Peyer's patch (tissue), 4 donors: Measurements from ENCODE around the gene ZYX. TPM values are rescaled to one million over a fixed set of nuclear protein-coding genes. Genes with fewer than 3 reads are reported as not detected.
A peak's percentile ranks its signal among the peaks of the same experiment; 100 is the strongest.

Experiments used
- DNase-seq, 3 donors: peaks; one replicate each; pipeline ENCODE4 v3.0.0-alpha.2; 2017 to 2019
- H3K27ac ChIP-seq, 4 donors: fragments of 200-600 bp; sonication (generic); one replicate each; pipeline ENCODE4 v1.5.1; 2016 to 2019
- H3K27me3 ChIP-seq, 2 donors: fragments of 200-600 bp; sonication (generic); one replicate each; pipeline ENCODE4 v1.5.1; 2019
- H3K36me3 ChIP-seq, 3 donors: fragments of 200-600 bp; sonication (generic); one replicate each; pipeline ENCODE4 v1.5.1; 2016 to 2019
- H3K4me1 ChIP-seq, 4 donors: fragments of 200-600 bp; sonication (generic); one replicate each; pipeline ENCODE4 v1.5.1; 2016 to 2019
- H3K4me3 ChIP-seq, 4 donors: fragments of 200-600 bp; sonication (generic); 1 replicate in 3 of 4; 2 replicates in 1 of 4; pipeline ENCODE4 v1.5.1; 2016 to 2019; ENCODE audit warnings: mild to moderate bottlenecking in 1 of 4
- H3K9me3 ChIP-seq, 4 donors: fragments of 200-600 bp; sonication (generic); one replicate each; pipeline ENCODE4 v1.5.1; 2016 to 2019; ENCODE audit warnings: mild to moderate bottlenecking in 1 of 4
- POLR2A ChIP-seq, 2 donors: fragments of 450-650 bp; IDR thresholded peaks; one replicate each; pipeline ENCODE4 v1.5.1; 2017; ENCODE audit warnings: antibody characterized with exemption in 2 of 2, mild to moderate bottlenecking in 2 of 2, moderate library complexity in 2 of 2
- total RNA-seq, 4 donors: library from RNA; depleted of rRNA; stranded (reverse); fragments of >200 nt; gene quantifications; one replicate each; pipeline ENCODE4 v1.1.0, GENCODE V29; 2016
- TF ChIP-seq, protein P1 (sequence below), 6 experiments: fragments of 450-650 bp in 4 of 6; fragments of 200-600 bp in 2 of 6; sonication (generic) in 1 of 6; IDR thresholded peaks; one replicate each; pipeline ENCODE4 v1.5.1; 2017 to 2019; ENCODE audit warnings: antibody characterized with exemption in 6 of 6, mild to moderate bottlenecking in 3 of 6, moderate library complexity in 1 of 6

Gene ZYX
- total RNA-seq, 4 donors from 2014 or later, result 47.0 to 88.0 (median 55.9) TPM

DNA sequence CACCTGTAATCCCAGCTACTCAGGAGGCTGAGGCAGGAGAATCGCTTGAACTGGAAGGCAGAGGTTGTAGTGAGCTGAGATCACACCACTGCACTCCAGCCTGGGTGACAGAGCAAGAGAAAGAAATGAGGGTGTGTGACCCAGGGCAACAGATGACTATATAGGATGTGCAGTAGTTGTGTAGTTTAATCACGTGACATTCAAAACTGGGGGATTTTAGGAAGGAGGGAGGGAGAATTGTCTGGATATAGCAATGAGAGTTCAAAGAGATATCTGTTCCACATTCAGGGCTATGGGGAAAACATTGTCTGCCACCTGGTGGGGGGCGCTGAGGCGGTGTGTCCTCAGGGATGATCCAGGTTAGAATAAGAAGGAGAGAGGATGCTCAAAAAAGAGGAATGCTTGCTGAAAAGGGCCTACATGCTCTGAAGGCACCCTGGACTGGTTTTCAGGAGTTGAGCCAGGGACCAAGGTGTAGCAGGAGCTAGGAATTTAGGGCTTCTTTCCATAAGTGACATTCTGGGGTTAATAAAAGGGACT lies 7.8 kb upstream of the ZYX start:
- DNase-seq, result no peak
- Histone ChIP-seq H3K4me1 (peaks cover 3 to 13% (median 4%) of the 10 kb centered on the region in 4 donors), H3K4me3 (no peak overlapping the region), H3K27me3 (no peaks in the 10 kb centered on the region), H3K36me3 (no peaks in the 10 kb centered on the region), H3K9me3 (no peaks in the 10 kb centered on the region), H3K27ac (no peak overlapping the region)
- no peak for TF ChIP-seq POLR2A (IDR thresholded peaks at IDR 0.05)
- TF ChIP-seq, protein P1, sequence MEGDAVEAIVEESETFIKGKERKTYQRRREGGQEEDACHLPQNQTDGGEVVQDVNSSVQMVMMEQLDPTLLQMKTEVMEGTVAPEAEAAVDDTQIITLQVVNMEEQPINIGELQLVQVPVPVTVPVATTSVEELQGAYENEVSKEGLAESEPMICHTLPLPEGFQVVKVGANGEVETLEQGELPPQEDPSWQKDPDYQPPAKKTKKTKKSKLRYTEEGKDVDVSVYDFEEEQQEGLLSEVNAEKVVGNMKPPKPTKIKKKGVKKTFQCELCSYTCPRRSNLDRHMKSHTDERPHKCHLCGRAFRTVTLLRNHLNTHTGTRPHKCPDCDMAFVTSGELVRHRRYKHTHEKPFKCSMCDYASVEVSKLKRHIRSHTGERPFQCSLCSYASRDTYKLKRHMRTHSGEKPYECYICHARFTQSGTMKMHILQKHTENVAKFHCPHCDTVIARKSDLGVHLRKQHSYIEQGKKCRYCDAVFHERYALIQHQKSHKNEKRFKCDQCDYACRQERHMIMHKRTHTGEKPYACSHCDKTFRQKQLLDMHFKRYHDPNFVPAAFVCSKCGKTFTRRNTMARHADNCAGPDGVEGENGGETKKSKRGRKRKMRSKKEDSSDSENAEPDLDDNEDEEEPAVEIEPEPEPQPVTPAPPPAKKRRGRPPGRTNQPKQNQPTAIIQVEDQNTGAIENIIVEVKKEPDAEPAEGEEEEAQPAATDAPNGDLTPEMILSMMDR (IDR thresholded peaks at IDR 0.05), result no peak

GRCh38 chr7:143374561-143374960 lies 6.6 kb upstream of the ZYX start:
- Histone ChIP-seq H3K4me1 (peaks cover 3 to 20% (median 8%) of the 10 kb centered on the region in 4 donors), H3K27me3 (no peaks in the 10 kb centered on the region), H3K4me3 (no peak overlapping the region), H3K9me3 (no peaks in the 10 kb centered on the region), H3K27ac (no peak overlapping the region), H3K36me3 (no peaks in the 10 kb centered on the region)
- no peak for DNase-seq
- no peak for TF ChIP-seq POLR2A (IDR thresholded peaks at IDR 0.05)
- TF ChIP-seq, protein P1 (IDR thresholded peaks at IDR 0.05), result no peak

GRCh38 chr7:143375298-143376034 lies 5.7 kb upstream of the ZYX start:
- Histone ChIP-seq H3K27ac (peak overlapping the region; percentile 5 to 68 (median 52)), H3K4me3 (no peak overlapping the region), H3K36me3 (no peaks in the 10 kb centered on the region), H3K9me3 (no peaks in the 10 kb centered on the region), H3K4me1 (peaks cover 0 to 16% (median 9%) of the 10 kb centered on the region in 4 donors), H3K27me3 (no peaks in the 10 kb centered on the region)
- TF ChIP-seq, protein P1 (IDR thresholded peaks at IDR 0.05), result no peak
- no peak for TF ChIP-seq POLR2A (IDR thresholded peaks at IDR 0.05)
- peak in 1 of 3 donors; percentile 47 for DNase-seq

- TF ChIP-seq, protein P1 (IDR thresholded peaks at IDR 0.05), result no peak
- TF ChIP-seq POLR2A (IDR thresholded peaks at IDR 0.05), result no peak
- Histone ChIP-seq H3K27me3 (no peaks in the 10 kb centered on the region), H3K36me3 (no peaks in the 10 kb centered on the region), H3K9me3 (no peaks in the 10 kb centered on the region), H3K4me3 (no peak overlapping the region), H3K27ac (no peak overlapping the region), H3K4me1 (peaks cover 0 to 15% (median 8%) of the 10 kb centered on the region in 4 donors)
- DNase-seq, result no peak
Observed at GRCh38 chr7:143376396-143376795, 4.7 kb upstream of the ZYX start.

DNA sequence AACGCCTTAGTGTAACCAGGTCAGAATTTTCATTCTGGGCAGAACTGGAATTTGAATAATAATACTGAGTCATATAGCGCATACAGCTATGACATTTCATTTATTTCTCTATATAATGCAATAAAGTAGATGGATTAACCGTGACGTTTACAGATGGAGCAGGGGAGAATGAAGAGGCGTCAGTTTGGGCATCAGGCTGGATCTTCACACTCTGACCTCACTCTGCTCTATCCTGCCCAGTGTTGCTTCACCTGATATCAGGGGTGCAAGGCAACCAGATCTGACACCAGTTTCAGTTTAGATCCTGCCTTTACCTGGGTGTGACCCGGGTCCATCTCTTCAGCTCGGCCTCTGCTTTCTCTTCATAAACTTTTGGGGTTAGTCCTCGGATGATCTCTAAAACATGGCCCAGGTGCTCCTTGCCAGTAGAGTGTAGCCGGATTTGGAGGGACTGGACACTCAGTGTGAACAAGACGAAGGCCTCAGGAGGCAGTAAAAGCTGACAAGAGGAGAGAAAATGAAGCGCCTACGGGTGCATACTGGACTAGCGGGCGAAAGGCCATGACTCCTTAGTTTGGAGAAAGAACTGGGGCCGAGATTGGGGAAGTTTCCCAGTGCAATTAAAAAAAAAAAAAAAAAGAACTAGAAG lies 1.4 kb upstream of the ZYX start:
- H3K9me3 ChIP-seq, result no peaks in the 10 kb centered on the region
- H3K36me3 ChIP-seq, result no peaks in the 10 kb centered on the region
- peaks cover 0 to 37% (median 25%) of the 10 kb centered on the region in 4 donors for H3K4me1 ChIP-seq
- no peak for TF ChIP-seq POLR2A (IDR thresholded peaks at IDR 0.05)
- TF ChIP-seq, protein P1 (IDR thresholded peaks at IDR 0.05), result no peak
- no peaks in the 10 kb centered on the region for H3K27me3 ChIP-seq
- peak overlapping the region; percentile 58 to 99 (median 99) for H3K27ac ChIP-seq
- peak overlapping the region; percentile 77 to 100 (median 87) for H3K4me3 ChIP-seq
- DNase-seq, result no peak
